ENCODE data around the gene PLXNB1. TPM values are rescaled to one million over a fixed set of nuclear protein-coding genes. Genes with fewer than 3 reads are reported as not detected.

Gene PLXNB1
- total and polyA plus RNA-seq, 10 of the 15 experiments (the other 5 are each of a cell fraction or from before 2014, with no cell fraction given) = 0.18 to 15.1 (median 5.3) TPM

DNA sequence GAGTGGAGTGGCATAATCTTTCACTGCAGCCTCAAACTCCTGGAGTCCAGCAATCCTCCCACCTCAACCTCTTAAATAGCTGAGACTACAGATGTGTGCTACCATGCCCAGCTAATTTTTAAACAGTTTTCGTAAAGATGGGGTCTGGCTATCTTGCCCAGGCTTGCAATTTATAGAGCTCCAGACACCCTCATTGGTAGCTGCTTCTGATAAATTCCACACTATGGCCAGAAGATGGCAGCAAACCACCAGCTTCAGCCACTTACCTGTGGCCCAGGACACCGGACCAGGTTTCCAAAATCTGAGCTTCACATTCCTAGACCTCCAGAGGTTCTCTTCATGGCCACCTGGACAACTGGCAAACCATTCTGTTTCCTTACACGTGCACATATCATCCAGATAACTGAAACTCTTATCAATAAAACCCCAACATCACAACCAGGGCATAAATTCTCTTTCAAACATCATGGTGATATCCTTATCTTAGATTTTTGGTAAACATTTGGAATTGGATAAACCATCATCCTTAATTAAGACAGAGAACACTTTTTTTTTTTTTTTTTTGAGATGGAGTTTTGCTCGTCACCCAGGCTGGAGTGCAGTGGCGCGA is 29.0 kb downstream of the PLXNB1 start:
- POLR2A ChIA-PET = interaction anchor here (0.6 to 1.7 kb wide), 6 partner anchors 13 to 296 kb away, joined by 3 to 11 read pairs (median 4); partner anchors contain the start of genes CCDC51, CDC25A and TMA7
- intact Hi-C loops (cut with micrococcal nuclease; ENCODE audit: unreplicated experiment) (loop anchor here (1.0 to 2.0 kb wide), 5 partner anchors 35 to 168 kb away; no protein-coding TSS in a partner anchor), in situ Hi-C loops (cut with MboI) (loop anchor here (5.0 kb wide), 1 partner anchor 36 kb away; no protein-coding TSS in a partner anchor)
- FAIRE-seq (peak; percentile 94), DNase-seq (ENCODE audit: low read depth, low spot score) (peak; percentile 26), ATAC-seq (peak; percentile 92)
- SMC1A ChIA-PET (ENCODE audit: uncharacterized antibody, unreplicated experiment) = interaction anchor here (0.6 to 8.0 kb wide), 46 partner anchors 8 to 606 kb away, joined by 3 to 287 read pairs (median 4); partner anchors contain the start of genes ATRIP, CCDC51, NCKIPSD and NME6
- H3K4me1 ChIP-seq (ENCODE audit: control insufficient read depth, insufficient read depth, low read length) = no peaks in the 10 kb centered on the region
- H3K9ac ChIP-seq (ENCODE audit: control insufficient read depth, insufficient read depth, low read length) = no peak overlapping the region
- H3K4me3 ChIP-seq = no peak overlapping the region
- no peak overlapping the region for H3K4me2 ChIP-seq (ENCODE audit: control insufficient read depth, insufficient read depth)
- H2AFZ ChIP-seq (ENCODE audit: control insufficient read depth, low read depth, low read length) = no peak overlapping the region
- H3K27me3 ChIP-seq (replicated peaks in 1 of 2; ENCODE audit: control insufficient read depth in 2 of 2, insufficient read depth in 2 of 2, low read length in 1 of 2) = no peaks in the 10 kb centered on the region
- H3K79me2 ChIP-seq (ENCODE audit: control insufficient read depth, insufficient read depth, low read length) = no peaks in the 10 kb centered on the region
- no peaks in the 10 kb centered on the region for H3K9me3 ChIP-seq (replicated peaks; ENCODE audit: control insufficient read depth, insufficient read depth, low read length)
- H3K27ac ChIP-seq (ENCODE audit: control insufficient read depth, insufficient read depth) = no peak overlapping the region
- CTCF ChIA-PET = interaction anchor here (0.6 to 22.0 kb wide), 75 partner anchors 8 to 934 kb away, joined by 3 to 757 read pairs (median 5); partner anchors contain the start of genes ATRIP, CCDC51, NCKIPSD and NME6
- WGBS (ENCODE audit: insufficient coverage, insufficient replicate concordance, low lambda C conversion rate, missing lambda C conversion rate) = 37% methylated on average over 5 of the region's 6 CpGs
- RAD21 ChIA-PET (ENCODE audit: unreplicated experiment) = interaction anchor here (0.5 to 5.9 kb wide), 47 partner anchors 9 to 551 kb away, joined by 3 to 259 read pairs (median 4); partner anchors contain the start of genes ATRIP, CCDC51, IP6K2 and NCKIPSD
- no TSS peak for BruUV-seq (replicated peaks)
- H3K36me3 ChIP-seq (ENCODE audit: control insufficient read depth in 2 of 2, insufficient read depth in 2 of 2, low read length in 1 of 2) = no peaks in the 10 kb centered on the region
- no peaks in the 10 kb centered on the region for H4K20me1 ChIP-seq (ENCODE audit: control insufficient read depth, insufficient read depth)
- TF ChIP-seq ZNF622 (IDR thresholded peaks at IDR 0.05) (no peak), PAX5 (IDR thresholded peaks at IDR 0.05; ENCODE audit: borderline replicate concordance, low read depth, low read length) (no peak), STAT3 (IDR thresholded peaks at IDR 0.05; ENCODE audit: low read depth, low read length) (no peak), SREBF2 (IDR thresholded peaks at IDR 0.05; ENCODE audit: low read length) (no peak), YY1 (IDR thresholded peaks at IDR 0.05; ENCODE audit: low read depth, low read length) (peak; percentile 70), CTCF (IDR thresholded peaks at IDR 0.05 in 2 of 3, conservative IDR thresholded peaks at IDR 0.05 in 1 of 3; ENCODE audit: control insufficient read depth in 2 of 3, extremely low read depth in 1 of 3, insufficient read depth in 1 of 3, low read depth in 3 of 3, low read length in 3 of 3) (peak; percentile 71 to 90 (median 80); a peak in 5 of 6 replicates), NR2C1 (IDR thresholded peaks at IDR 0.05) (no peak), ZNF274 (IDR thresholded peaks at IDR 0.05; ENCODE audit: insufficient read depth, insufficient read length) (no peak), POLR2A (IDR thresholded peaks at IDR 0.05; ENCODE audit: low read depth, low read length) (no peak), MEF2A (IDR thresholded peaks at IDR 0.05; ENCODE audit: insufficient read depth, low read depth, low read length) (no peak)
- TF ChIP-seq, protein P1, sequence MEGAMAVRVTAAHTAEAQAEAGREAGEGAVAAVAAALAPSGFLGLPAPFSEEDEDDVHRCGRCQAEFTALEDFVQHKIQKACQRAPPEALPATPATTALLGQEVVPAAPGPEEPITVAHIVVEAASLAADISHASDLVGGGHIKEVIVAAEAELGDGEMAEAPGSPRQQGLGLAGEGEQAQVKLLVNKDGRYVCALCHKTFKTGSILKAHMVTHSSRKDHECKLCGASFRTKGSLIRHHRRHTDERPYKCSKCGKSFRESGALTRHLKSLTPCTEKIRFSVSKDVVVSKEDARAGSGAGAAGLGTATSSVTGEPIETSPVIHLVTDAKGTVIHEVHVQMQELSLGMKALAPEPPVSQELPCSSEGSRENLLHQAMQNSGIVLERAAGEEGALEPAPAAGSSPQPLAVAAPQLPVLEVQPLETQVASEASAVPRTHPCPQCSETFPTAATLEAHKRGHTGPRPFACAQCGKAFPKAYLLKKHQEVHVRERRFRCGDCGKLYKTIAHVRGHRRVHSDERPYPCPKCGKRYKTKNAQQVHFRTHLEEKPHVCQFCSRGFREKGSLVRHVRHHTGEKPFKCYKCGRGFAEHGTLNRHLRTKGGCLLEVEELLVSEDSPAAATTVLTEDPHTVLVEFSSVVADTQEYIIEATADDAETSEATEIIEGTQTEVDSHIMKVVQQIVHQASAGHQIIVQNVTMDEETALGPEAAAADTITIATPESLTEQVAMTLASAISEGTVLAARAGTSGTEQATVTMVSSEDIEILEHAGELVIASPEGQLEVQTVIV (IDR thresholded peaks at IDR 0.05; ENCODE audit: borderline replicate concordance, partially characterized antibody) = no peak
- TF ChIP-seq, protein P2, sequence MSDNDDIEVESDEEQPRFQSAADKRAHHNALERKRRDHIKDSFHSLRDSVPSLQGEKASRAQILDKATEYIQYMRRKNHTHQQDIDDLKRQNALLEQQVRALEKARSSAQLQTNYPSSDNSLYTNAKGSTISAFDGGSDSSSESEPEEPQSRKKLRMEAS (IDR thresholded peaks at IDR 0.05; ENCODE audit: low read depth, low read length) = no peak
- TF ChIP-seq, protein P3, sequence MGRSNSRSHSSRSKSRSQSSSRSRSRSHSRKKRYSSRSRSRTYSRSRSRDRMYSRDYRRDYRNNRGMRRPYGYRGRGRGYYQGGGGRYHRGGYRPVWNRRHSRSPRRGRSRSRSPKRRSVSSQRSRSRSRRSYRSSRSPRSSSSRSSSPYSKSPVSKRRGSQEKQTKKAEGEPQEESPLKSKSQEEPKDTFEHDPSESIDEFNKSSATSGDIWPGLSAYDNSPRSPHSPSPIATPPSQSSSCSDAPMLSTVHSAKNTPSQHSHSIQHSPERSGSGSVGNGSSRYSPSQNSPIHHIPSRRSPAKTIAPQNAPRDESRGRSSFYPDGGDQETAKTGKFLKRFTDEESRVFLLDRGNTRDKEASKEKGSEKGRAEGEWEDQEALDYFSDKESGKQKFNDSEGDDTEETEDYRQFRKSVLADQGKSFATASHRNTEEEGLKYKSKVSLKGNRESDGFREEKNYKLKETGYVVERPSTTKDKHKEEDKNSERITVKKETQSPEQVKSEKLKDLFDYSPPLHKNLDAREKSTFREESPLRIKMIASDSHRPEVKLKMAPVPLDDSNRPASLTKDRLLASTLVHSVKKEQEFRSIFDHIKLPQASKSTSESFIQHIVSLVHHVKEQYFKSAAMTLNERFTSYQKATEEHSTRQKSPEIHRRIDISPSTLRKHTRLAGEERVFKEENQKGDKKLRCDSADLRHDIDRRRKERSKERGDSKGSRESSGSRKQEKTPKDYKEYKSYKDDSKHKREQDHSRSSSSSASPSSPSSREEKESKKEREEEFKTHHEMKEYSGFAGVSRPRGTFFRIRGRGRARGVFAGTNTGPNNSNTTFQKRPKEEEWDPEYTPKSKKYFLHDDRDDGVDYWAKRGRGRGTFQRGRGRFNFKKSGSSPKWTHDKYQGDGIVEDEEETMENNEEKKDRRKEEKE (IDR thresholded peaks at IDR 0.05) = no peak
